Endothelial cell of umbilical vein (primary cell): ENCODE results near the gene WNT7B. TPM values are rescaled to one million over a fixed set of nuclear protein-coding genes. Genes with fewer than 3 reads are reported as not detected.

Source experiments
- BruUV-seq: library from RNA; stranded (reverse); fragments of 400-500 nt; replicated peaks from 2 replicates; lab custom pipeline; 2021; lab: Mats Ljungman, UMichigan
- CTCF ChIA-PET: fragments of 300-600, 350-600 bp; sonication (Branson Sonifier 250); formaldehyde crosslinking; loops from one replicate; lab custom pipeline; 2021; ENCODE audit warnings: antibody characterized with exemption, inconsistent platforms; lab: Charles Lee
- POLR2A ChIA-PET: fragments of 300-600, 350-600 bp; sonication (Branson Sonifier 250); formaldehyde crosslinking; loops from one replicate; lab custom pipeline; 2021; ENCODE audit warnings: antibody characterized with exemption, inconsistent platforms; lab: Charles Lee
- DNase-seq: peaks from one replicate; pipeline ENCODE4 v3.0.0-alpha.2; 2011; ENCODE audit warnings: low read depth, low spot score
- FAIRE-seq: peaks from 2 replicates; lab custom pipeline; 2011; peaks lifted over from hg19 to GRCh38; lab: Jason Lieb, UNC
- H2AFZ ChIP-seq: 2 replicates; pipeline ENCODE4 v1.6.0; 2012; ENCODE audit warnings: low read depth, low read length, control low read depth, inconsistent platforms
- H3K27ac ChIP-seq: 2 replicates; pipeline ENCODE4 v1.5.1; 2011; ENCODE audit warnings: low read depth, mild to moderate bottlenecking, control low read depth, low read length, moderate library complexity; ENCODE audit not compliant: insufficient read depth
- H3K27me3 ChIP-seq, 2 experiments: 2 replicates each; pipeline versions ENCODE4 v1.6.0 to v1.6.1; 2011; ENCODE audit warnings: low read length in 2 of 2, mixed read lengths in 1 of 2; ENCODE audit not compliant: control insufficient read depth in 2 of 2, insufficient read depth in 2 of 2
- H3K36me3 ChIP-seq, 2 experiments: 2 replicates in 1 of 2; 3 replicates in 1 of 2; pipeline ENCODE4 v1.5.1; 2011; ENCODE audit warnings: low read length in 2 of 2, mild to moderate bottlenecking in 1 of 2, moderate library complexity in 1 of 2; ENCODE audit not compliant: control insufficient read depth in 2 of 2, insufficient read depth in 2 of 2; ENCODE audit errors: extremely low read depth in 1 of 2
- H3K4me1 ChIP-seq: 3 replicates; pipeline ENCODE4 v1.5.1; 2011; ENCODE audit warnings: mild to moderate bottlenecking, low read length; ENCODE audit not compliant: control insufficient read depth, insufficient read depth; ENCODE audit errors: extremely low read depth
- H3K4me2 ChIP-seq: 2 replicates; pipeline ENCODE4 v1.6.1; 2011; ENCODE audit warnings: low read length, control low read depth, mixed read lengths; ENCODE audit not compliant: insufficient read depth
- H3K4me3 ChIP-seq, 3 experiments: fragments of 200-600 bp in 1 of 3; sonication (generic), shearing (Covaris generic) in 1 of 3; replicated peaks in 1 of 3; 2 replicates each; pipeline ENCODE4 v1.5.1; 2011 to 2016; ENCODE audit warnings: control low read depth in 3 of 3, low read length in 3 of 3, mild to moderate bottlenecking in 2 of 3, inconsistent platforms in 1 of 3, low read depth in 1 of 3, moderate library complexity in 1 of 3; ENCODE audit not compliant: insufficient read depth in 1 of 3
- H3K79me2 ChIP-seq: 2 replicates; pipeline ENCODE4 v1.6.0; 2012; ENCODE audit warnings: low read length, inconsistent platforms; ENCODE audit not compliant: control insufficient read depth, insufficient read depth
- H3K9ac ChIP-seq: replicated peaks from 2 replicates; pipeline ENCODE3; 2011; ENCODE audit warnings: low read length, control low read depth; ENCODE audit not compliant: insufficient read depth; ENCODE audit errors: extremely low read depth
- H3K9me1 ChIP-seq: replicated peaks from 3 replicates; pipeline ENCODE4 v1.6.0; 2011; ENCODE audit warnings: mild to moderate bottlenecking, low read length; ENCODE audit not compliant: control insufficient read depth, insufficient read depth; ENCODE audit errors: extremely low read depth
- H3K9me3 ChIP-seq: replicated peaks from 2 replicates; pipeline ENCODE4 v1.5.1; 2012; ENCODE audit warnings: low read length, inconsistent platforms; ENCODE audit not compliant: control insufficient read depth, insufficient read depth
- H4K20me1 ChIP-seq: replicated peaks from 2 replicates; pipeline ENCODE3; 2011; ENCODE audit warnings: mild to moderate bottlenecking, low read length; ENCODE audit not compliant: control insufficient read depth, insufficient read depth; ENCODE audit errors: extremely low read depth
- CTCF ChIP-seq, 2 donors: IDR thresholded peaks; 1 replicate in 1 of 2; 2 replicates in 1 of 2; pipeline ENCODE4 v1.5.1; 2011; ENCODE audit warnings: low read length in 2 of 2, mild to moderate bottlenecking in 2 of 2, moderate library complexity in 2 of 2, control low read depth in 1 of 2, inconsistent platforms in 1 of 2, low read depth in 1 of 2; ENCODE audit not compliant: insufficient read depth in 1 of 2; ENCODE audit errors: extremely low read depth in 1 of 2
- EZH2 ChIP-seq: IDR thresholded peaks from 2 replicates; pipeline ENCODE4 v1.6.1; 2012; ENCODE audit warnings: borderline replicate concordance, low read depth, mild to moderate bottlenecking, moderate library complexity, low read length, inconsistent platforms; ENCODE audit not compliant: severe bottlenecking
- FOS ChIP-seq: IDR thresholded peaks from 2 replicates; pipeline ENCODE4 v1.6.1; 2011; ENCODE audit warnings: mild to moderate bottlenecking, low read length, moderate library complexity, borderline replicate concordance; ENCODE audit not compliant: insufficient read depth
- GATA2 ChIP-seq: IDR thresholded peaks from 2 replicates; pipeline ENCODE4 v1.7.0; 2011; ENCODE audit warnings: low read depth, mild to moderate bottlenecking, moderate library complexity, mixed read lengths, low read length; ENCODE audit not compliant: insufficient read length, insufficient read depth
- JUN ChIP-seq: IDR thresholded peaks from 2 replicates; pipeline ENCODE4 v1.6.1; 2011; ENCODE audit warnings: borderline replicate concordance, low read depth; ENCODE audit not compliant: insufficient read length, insufficient read depth
- MAX ChIP-seq: IDR thresholded peaks from 2 replicates; pipeline ENCODE4 v1.6.1; 2011; ENCODE audit not compliant: insufficient read depth, insufficient read length
- MYC ChIP-seq: IDR thresholded peaks from one replicate; pipeline ENCODE4 v1.6.1; 2011; ENCODE audit warnings: mild to moderate bottlenecking, low read depth, low read length
- POLR2A ChIP-seq: IDR thresholded peaks from 2 replicates; pipeline ENCODE4 v1.6.1; 2012; ENCODE audit warnings: low read depth, mild to moderate bottlenecking, control low read depth, low read length
- POLR2AphosphoS5 ChIP-seq: IDR thresholded peaks from 2 replicates; pipeline ENCODE4 v1.6.1; 2012; ENCODE audit warnings: low read depth, mild to moderate bottlenecking, control low read depth, low read length, moderate library complexity; ENCODE audit not compliant: insufficient read depth
- dilution Hi-C: fragments of 300-500 bp; cut with MboI; formaldehyde crosslinking; loops from one replicate; pipeline ENCODE4 v1.15.0; 2019; ENCODE audit warnings: low sequenced_read_pairs; ENCODE audit not compliant: extremely low pct_ligation_motif_present
- intact Hi-C: fragments of 100-400 bp; cut with micrococcal nuclease; formaldehyde crosslinking; loops from one replicate; pipeline ENCODE4 v1.10.0; 2022
- polyA plus RNA-seq, 4 experiments: library from polyadenylated mRNA; depleted of rRNA in 3 of 4; stranded (reverse) in 3 of 4; unstranded in 1 of 4; fragments of >200 nt; gene quantifications; 2 replicates each; pipeline versions ENCODE4 v1.2.1 to v1.2.3, GENCODE V29; 2011 to 2012; ENCODE audit warnings: missing spikeins in 1 of 4
- total RNA-seq: library from RNA; stranded (reverse); gene quantifications from 2 replicates; pipeline ENCODE4 v1.2.3, GENCODE V29; 2021

WNT7B gene
- total and polyA plus RNA-seq, 2 donors (not counting 3 experiments of a cell fraction or from before 2014, with no cell fraction given) = not detected

- H3K4me1 ChIP-seq = peaks cover 14% of the 10 kb centered on the region
- CTCF ChIA-PET = interaction anchor here (0.7 kb wide), 1 partner anchor 98 kb away, joined by 4 read pairs; no protein-coding TSS in a partner anchor
- no peaks in the 10 kb centered on the region for H3K36me3 ChIP-seq
- peak overlapping the region; percentile 15 for H3K4me2 ChIP-seq
- no peak overlapping the region for H2AFZ ChIP-seq
- H4K20me1 ChIP-seq = no peaks in the 10 kb centered on the region
- peaks cover 51 to 55% of the 10 kb centered on the region in 2 experiments for H3K27me3 ChIP-seq
- H3K9ac ChIP-seq = no peak overlapping the region
- DNase-seq = no peak
- no peak overlapping the region for H3K4me3 ChIP-seq
- H3K27ac ChIP-seq = no peak overlapping the region
- no peaks in the 10 kb centered on the region for H3K9me3 ChIP-seq
- H3K9me1 ChIP-seq = no peaks in the 10 kb centered on the region
- POLR2A ChIA-PET = no interaction called here
- FAIRE-seq = no peak
- no peak for TF ChIP-seq POLR2A
- no peak for TF ChIP-seq MAX
- TF ChIP-seq CTCF (IDR thresholded peaks at IDR 0.05; ENCODE audit: extremely low read depth in 1 of 2, insufficient read depth in 1 of 2, low read depth in 1 of 2, low read length in 2 of 2) = no peak
- TF ChIP-seq POLR2AphosphoS5 = no peak
- TF ChIP-seq GATA2 = no peak
- no peak for TF ChIP-seq MYC
- TF ChIP-seq JUN = no peak
- no peak for TF ChIP-seq FOS
- TF ChIP-seq EZH2 = no peak
- H3K79me2 ChIP-seq = no peaks in the 10 kb centered on the region
- BruUV-seq = no TSS peak
- dilution Hi-C loops (no loop called here), intact Hi-C loops (no loop called here)
Observed at GRCh38 chr22:45970705-45971407, 6.1 kb downstream of the WNT7B start.
